ENCODE data around the gene DGLUCY. TPM values are rescaled to one million over a fixed set of nuclear protein-coding genes. Genes with fewer than 3 reads are reported as not detected.

DGLUCY gene
- total and polyA plus RNA-seq, 2 of the 8 experiments (the other 6 are each of a cell fraction or from before 2014, with no cell fraction given), result 24.9 to 31.8 TPM

DNA sequence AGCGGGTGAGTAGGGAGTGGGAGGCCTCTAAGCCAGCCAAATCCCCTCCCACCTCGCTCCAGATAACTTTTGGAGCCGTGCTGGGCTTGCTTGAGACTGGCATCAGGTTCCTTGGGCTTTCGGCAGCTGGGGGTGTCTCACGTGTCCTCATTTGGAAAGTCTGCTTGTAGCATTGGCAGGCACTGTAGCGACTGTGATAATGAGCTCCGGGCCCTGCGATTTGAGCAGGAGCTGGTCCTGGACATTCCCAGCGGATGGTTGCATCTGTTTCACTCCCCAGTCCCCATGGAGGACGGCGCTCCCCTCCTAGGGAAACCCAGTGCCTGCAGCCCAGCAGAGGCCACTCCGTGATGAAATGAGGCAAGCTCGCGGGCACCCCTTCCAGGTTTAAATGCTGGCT, 49.4 kb downstream of the DGLUCY start (continued):
- no peak for TF ChIP-seq SIX5 (IDR thresholded peaks at IDR 0.05; ENCODE audit: low read depth, low read length)
- TF ChIP-seq, protein P1, sequence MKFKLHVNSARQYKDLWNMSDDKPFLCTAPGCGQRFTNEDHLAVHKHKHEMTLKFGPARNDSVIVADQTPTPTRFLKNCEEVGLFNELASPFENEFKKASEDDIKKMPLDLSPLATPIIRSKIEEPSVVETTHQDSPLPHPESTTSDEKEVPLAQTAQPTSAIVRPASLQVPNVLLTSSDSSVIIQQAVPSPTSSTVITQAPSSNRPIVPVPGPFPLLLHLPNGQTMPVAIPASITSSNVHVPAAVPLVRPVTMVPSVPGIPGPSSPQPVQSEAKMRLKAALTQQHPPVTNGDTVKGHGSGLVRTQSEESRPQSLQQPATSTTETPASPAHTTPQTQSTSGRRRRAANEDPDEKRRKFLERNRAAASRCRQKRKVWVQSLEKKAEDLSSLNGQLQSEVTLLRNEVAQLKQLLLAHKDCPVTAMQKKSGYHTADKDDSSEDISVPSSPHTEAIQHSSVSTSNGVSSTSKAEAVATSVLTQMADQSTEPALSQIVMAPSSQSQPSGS (IDR thresholded peaks at IDR 0.05; ENCODE audit: low read length), result no peak
- no peak for TF ChIP-seq YY1 (IDR thresholded peaks at IDR 0.05; ENCODE audit: low read depth, low read length)
- TF ChIP-seq CHD2 (IDR thresholded peaks at IDR 0.05; ENCODE audit: low read length), result no peak
- TF ChIP-seq EGR1 (IDR thresholded peaks at IDR 0.05; ENCODE audit: borderline replicate concordance, low read depth, low read length), result no peak
